Measurements from ENCODE around the gene ALKBH3. TPM values are rescaled to one million over a fixed set of nuclear protein-coding genes. Genes with fewer than 3 reads are reported as not detected.
A peak's percentile ranks its signal among the peaks of the same experiment; 100 is the strongest.

Gene ALKBH3
- total RNA-seq, 1 experiment from 2014 or later = 13.3 TPM

GRCh38 chr11:43947815-43948214 is 67.2 kb downstream of the ALKBH3 start:
- peaks cover 9% of the 10 kb centered on the region for H3K9me3 Mint-ChIP-seq
- H3K4me3 Mint-ChIP-seq = no peak overlapping the region
- TF ChIP-seq ZNF263 (CRISPR knock-in tag; IDR thresholded peaks at IDR 0.05; ENCODE audit: low read depth) = no peak
- TF ChIP-seq ATF3 (CRISPR knock-in tag; conservative IDR thresholded peaks at IDR 0.05) = no peak
- no peak for TF ChIP-seq SOX15 (CRISPR knock-in tag; IDR thresholded peaks at IDR 0.05)
- no peak for TF ChIP-seq PRDM15 (CRISPR knock-in tag; IDR thresholded peaks at IDR 0.05)
- TF ChIP-seq ZNF121 (CRISPR knock-in tag; IDR thresholded peaks at IDR 0.05) = no peak
- no peak for TF ChIP-seq JAZF1 (CRISPR knock-in tag; IDR thresholded peaks at IDR 0.05)
- no peak for TF ChIP-seq JUN (CRISPR knock-in tag; IDR thresholded peaks at IDR 0.05)
- TF ChIP-seq AR (CRISPR knock-in tag; IDR thresholded peaks at IDR 0.05) = no peak
- no peak for TF ChIP-seq IRF2 (CRISPR knock-in tag; IDR thresholded peaks at IDR 0.05; ENCODE audit: borderline replicate concordance, low read depth)
- peaks cover 48% of the 10 kb centered on the region for H3K4me1 Mint-ChIP-seq
- CTCF ChIA-PET = interaction anchor here (1.1 to 8.7 kb wide), 14 partner anchors 8 to 162 kb away, joined by 3 to 65 read pairs (median 10); partner anchors contain the start of genes ACCS and EXT2
- DNase-seq (ENCODE audit: low spot score) = no peak
- no peak for ATAC-seq
- POLR2A ChIA-PET = no interaction called here
- 0 out of 2 replicates have a peak, but pooled peaks cover 4% of the 10 kb centered on the region for H3K36me3 Mint-ChIP-seq
- H3K27me3 Mint-ChIP-seq (ENCODE audit: low read depth) = peaks cover 41% of the 10 kb centered on the region
- H3K27ac Mint-ChIP-seq = no peak overlapping the region

- Mint-ChIP-seq H3K27me3 (ENCODE audit: low read depth) (peaks cover 34% of the 10 kb centered on the region), H3K4me1 (peaks cover 50% of the 10 kb centered on the region), H3K9me3 (peaks cover 9% of the 10 kb centered on the region), H3K36me3 (0 out of 2 replicates have a peak, but pooled peaks cover 4% of the 10 kb centered on the region), H3K27ac (no peak overlapping the region; the same call in 1 of the 2 replicates), H3K4me3 (no peak overlapping the region)
- CTCF ChIA-PET = interaction anchor here (0.5 to 8.7 kb wide), 13 partner anchors 9 to 372 kb away, joined by 3 to 65 read pairs (median 9); partner anchors contain the start of genes ACCS and EXT2
- POLR2A ChIA-PET = no interaction called here
- DNase-seq (ENCODE audit: low spot score) (no peak), ATAC-seq (peak; percentile 34)
- TF ChIP-seq E2F1 (CRISPR knock-in tag; IDR thresholded peaks at IDR 0.05) (no peak), ZMAT4 (CRISPR knock-in tag; IDR thresholded peaks at IDR 0.05) (no peak), NR1H2 (CRISPR knock-in tag; IDR thresholded peaks at IDR 0.05) (no peak), USF2 (CRISPR knock-in tag; IDR thresholded peaks at IDR 0.05) (no peak), SMAD3 (CRISPR knock-in tag; IDR thresholded peaks at IDR 0.05; ENCODE audit: borderline replicate concordance) (no peak), CREM (CRISPR knock-in tag; IDR thresholded peaks at IDR 0.05) (no peak), AFF4 (CRISPR knock-in tag; IDR thresholded peaks at IDR 0.05; ENCODE audit: borderline replicate concordance) (no peak), ZNF232 (CRISPR knock-in tag; IDR thresholded peaks at IDR 0.05) (no peak), FOXK1 (CRISPR knock-in tag; IDR thresholded peaks at IDR 0.05) (no peak), HMGA2 (CRISPR knock-in tag; IDR thresholded peaks at IDR 0.05) (no peak), FOXJ3 (CRISPR knock-in tag; IDR thresholded peaks at IDR 0.05; ENCODE audit: borderline replicate concordance) (no peak), ZNF671 (CRISPR knock-in tag; IDR thresholded peaks at IDR 0.05) (no peak)
Measured at GRCh38 chr11:43948341-43949225, 68.0 kb downstream of the ALKBH3 start.

All from WTC11 (cell line).